Measurements from ENCODE around the gene MFAP4. TPM values are rescaled to one million over a fixed set of nuclear protein-coding genes. Genes with fewer than 3 reads are reported as not detected.

MFAP4 gene
- total and polyA plus RNA-seq, 9 of the 15 experiments (the other 6 are each of a cell fraction or from before 2014, with no cell fraction given) = 0.07 to 0.24 TPM; not detected in 7

- TF ChIP-seq ZBTB40 (IDR thresholded peaks at IDR 0.05) (no peak), ZBTB40 (CRISPR knock-in tag; IDR thresholded peaks at IDR 0.05) (no peak), CREB1 (IDR thresholded peaks at IDR 0.05) (no peak), CREB1 (CRISPR knock-in tag; IDR thresholded peaks at IDR 0.05) (no peak), ZNF398 (CRISPR knock-in tag; IDR thresholded peaks at IDR 0.05) (no peak), YY1 (IDR thresholded peaks at IDR 0.05; ENCODE audit: borderline replicate concordance in 1 of 3, control insufficient read depth in 1 of 3, extremely low read depth in 1 of 3, insufficient read depth in 3 of 3, insufficient read length in 1 of 3, insufficient replicate concordance in 2 of 3, low read depth in 1 of 3, low read length in 2 of 3) (no peak), STAT5A (IDR thresholded peaks at IDR 0.05; ENCODE audit: borderline replicate concordance, low read length) (no peak), ZNF586 (CRISPR knock-in tag; conservative IDR thresholded peaks at IDR 0.05) (no peak), LARP7 (IDR thresholded peaks at IDR 0.05) (no peak)
Measured at GRCh38 chr17:19357351-19357750, 29.6 kb downstream of the MFAP4 start (continued).
